ENCODE measurements around the gene NPTXR.

NPTXR gene

DNA sequence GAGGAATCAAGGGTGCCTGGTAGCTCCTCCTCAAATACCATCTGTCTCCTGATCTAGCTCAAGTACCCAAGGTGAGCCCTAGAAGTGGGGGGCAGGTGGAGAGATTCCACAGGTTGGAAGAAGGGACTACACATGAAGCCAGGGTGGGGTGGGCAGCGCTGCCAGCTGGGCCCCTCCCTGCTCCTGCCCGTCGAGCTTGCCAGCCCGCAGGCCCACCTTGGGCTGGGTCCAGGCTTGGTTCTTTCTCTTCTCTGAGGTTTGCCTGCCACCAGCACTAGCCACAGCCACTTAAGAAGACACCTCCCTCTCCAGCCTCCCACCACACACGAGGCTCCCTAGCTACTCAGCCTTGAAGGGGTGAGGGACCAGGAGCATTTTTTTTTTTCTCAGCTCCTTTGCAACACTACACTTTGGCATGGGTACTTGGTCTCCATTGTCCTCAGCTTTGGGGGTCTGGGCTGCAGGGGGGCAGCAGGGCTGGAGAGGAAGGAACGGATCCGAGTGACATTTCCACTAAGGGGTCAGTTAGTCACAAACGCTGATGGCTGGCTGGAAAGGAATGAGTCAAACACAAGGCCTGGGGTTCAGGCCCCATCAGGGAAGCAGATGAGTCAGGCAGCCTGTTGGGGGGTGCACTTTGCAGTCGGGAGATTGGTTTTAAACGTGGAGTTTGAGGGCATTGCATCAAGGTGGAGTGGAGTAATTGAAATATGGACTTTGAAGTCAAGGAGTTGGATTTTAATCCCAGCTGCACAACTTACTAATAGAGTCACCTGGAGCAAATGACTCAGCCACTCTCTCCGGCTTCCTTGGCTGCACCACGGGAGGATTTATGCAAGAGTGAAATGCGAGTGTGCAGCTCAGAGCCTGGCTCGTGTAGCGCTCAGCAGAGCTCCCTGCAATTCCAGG lies 7.4 kb upstream of the NPTXR start:
- no peak for DNase-seq

DNA sequence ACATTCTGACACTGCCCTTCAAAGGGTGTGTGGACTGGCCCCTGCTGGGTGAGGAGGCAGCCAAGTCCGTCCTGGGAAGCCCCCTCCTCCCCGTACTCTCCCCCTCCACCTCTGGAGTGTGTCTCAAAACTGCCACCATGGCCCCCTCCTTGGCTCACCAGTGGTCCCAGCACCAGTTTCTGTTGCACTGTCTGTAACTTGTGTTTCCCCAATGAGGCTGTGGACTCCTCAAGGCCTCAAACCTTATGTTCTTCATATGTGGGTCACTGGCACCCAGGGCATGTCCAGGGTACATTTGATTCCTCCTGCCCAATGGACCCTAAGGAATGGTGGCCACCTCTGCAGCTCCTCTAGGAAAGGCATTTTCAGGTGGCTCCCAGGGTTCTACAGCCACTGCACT lies 6.6 kb upstream of the NPTXR start:
- no peak for DNase-seq

DNA sequence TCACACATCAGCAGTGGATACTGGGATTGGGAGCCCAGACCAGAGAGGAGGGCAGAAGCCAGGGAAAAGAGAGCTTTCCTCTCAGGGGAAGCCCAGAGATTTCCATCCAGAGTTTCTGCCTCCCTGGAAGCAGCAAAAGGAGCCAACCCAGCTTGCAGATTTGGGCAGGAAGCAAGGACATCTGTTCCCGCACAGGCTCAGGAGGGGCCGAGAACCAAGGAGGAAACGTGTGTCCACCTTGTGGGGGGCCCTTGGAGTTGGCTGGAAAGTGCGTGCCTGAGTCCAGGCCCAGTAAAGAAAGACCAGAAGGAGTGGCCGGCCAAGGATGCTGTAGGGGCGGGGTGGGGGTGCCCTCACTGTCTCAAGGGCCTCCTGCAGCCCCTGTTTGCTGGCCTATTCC lies 6.0 kb upstream of the NPTXR start:
- no peak for DNase-seq

DNA sequence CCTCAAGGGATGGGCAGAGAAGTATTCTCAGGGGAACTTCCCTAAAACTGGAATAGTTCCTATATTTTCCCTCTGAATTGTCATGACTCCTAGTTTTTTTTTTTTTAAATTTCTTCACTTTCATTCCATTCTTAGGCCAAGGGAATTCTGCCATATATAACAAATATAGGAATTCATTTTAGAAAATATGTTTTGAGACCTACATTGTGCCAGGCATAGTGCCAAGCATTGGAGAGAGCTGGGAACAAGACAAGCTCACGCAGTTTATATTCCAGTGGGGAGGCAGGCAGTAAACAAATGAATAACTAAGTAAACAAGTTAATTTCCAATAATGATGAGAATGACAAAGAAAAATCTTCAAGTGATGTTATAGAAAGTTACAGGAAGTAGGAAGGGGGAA lies 2.6 kb upstream of the NPTXR start:
- no peak for DNase-seq

DNA sequence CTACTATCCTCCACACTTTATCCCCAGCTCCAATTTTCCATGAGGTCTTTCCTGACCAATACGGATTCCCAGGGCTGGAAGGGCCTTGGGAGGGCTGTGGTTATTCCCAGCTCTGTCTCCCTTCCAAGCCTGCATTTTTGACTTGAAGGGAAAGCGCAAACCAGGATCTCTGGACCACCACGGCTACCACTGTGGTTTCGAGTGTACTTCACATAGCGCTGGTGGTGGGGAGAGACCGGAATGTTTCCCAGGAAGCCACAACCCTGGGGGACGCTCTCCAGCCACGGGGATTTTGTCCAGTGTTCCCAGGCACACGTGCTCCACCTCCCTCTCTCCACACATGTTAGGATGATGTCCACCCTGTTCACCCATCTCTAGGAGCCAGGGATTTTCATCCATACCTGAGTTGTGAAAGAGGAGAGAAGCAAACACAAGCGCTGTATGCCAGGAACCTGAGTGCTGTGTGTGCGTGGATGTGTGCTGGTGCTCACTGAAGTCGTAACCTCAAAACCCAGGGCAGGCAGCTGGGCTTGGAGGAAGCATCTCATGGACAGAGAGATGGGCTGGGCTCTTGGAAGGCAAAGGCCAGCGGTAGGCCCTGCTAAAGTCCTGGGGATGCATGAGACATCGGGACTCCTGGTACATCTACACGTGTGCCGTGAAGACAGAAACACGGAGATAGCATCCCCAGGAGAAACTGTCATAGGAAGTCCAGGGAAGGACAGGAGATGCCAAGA lies 1.3 kb upstream of the NPTXR start:
- DNase-seq: no peak

DNA sequence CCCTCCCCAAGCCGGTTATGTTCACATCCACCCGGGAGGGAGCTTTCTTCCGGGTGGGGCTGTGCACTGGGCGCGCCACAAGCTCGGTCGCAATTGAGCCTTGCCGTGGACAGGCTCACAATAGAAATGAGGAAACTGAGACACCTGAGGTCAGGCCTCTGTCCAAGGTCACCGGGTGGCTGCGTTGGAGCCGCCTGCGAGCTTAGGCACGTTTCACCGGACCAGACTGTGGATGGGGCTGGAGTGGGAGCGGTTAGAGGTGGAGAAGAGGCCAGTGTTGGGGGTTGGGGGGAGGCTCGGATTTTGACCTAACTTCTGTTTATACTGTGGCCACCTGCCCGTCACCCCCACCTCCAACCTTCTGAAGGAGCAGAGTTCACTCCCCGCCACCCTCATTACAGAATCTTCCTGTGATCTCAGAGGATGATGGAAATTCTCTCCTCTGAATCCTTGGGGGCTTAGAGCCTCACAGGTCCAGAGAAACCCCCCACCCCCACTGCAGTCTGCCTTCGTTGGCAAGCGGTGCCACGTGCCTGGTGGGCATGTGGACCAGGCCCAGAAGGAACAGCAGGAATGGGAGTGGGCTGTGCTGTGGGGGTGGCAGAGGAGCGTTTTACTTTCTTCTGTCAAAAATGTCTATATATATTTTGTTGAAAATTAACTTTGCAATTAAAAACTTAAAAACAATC lies 631 bp upstream of the NPTXR start:
- DNase-seq: no peak

DNA sequence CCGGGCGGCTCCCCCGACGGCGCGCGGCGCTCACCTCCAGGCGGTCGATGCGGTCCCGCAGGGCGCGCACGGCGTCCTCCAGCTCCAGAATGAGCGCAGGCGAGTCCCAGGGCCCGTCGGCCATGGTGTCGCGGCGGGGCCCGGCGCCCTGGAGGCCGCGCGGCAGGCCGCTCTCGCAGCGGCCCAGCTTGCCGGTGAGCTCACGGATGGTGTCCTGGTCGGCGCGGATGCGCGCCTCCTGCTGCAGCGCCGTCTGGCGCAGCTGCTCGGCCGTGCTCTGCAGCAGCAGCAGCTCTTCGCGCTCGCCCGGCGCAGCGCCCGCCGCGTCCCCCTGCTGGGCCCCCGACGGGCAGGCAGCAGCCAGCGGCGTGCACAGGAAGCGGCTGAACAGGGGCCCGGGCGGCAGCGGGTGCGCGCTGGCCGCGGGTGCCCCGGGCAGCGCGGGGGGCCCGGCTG lies 599 bp downstream of the NPTXR start:
- DNase-seq: no peak

DNA sequence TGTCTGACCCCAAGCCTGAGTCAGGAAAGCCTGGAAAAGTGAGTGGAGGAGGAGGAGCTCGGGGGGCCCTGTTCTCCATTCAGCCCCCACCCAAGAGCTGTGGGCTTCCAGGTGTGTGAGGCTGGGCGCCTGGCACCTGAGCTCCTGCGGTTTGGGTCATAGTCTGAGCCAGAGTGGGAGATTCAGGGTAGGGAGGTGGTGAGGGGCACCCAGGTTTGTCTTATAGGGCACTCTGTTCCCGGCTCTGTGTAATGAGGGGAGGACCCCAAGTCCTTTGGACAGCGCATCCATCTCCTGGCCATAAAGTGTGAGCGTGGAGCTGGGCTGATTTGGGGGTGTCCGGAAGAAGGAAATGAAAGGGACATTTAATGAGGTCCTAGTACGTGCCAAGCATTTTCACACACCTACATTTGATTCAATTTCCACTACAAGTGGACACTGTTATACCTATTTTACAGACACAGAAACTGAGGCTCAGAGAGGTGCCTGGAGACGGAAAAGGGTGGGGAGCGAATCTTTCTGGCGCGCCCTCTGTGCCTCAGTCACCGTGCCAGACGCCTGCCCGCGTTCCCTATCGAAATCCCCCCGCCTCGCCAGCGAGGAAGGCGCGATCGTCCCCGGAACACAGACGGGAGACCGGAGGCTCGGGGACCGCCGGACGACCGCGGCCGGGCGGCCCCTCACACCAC lies 1.2 kb downstream of the NPTXR start:
- no peak for DNase-seq

DNA sequence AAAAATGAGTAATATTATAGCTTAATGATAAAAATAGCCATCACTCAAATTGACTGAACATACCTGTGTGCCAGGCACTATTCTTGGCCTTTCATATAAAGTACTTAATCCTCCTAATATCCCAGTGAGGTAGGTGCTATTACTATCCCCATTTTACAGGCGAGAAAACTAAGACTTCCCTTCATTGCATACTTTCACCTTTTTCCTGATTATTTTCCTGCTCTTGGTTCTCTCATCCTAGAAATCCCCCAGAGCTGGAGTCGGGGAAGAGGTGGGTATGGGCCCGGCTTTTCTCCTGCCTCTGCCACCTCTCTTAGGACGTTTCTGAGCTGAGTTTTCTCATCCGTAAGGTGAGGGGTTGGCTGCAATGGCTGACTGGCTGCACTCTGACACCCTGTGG lies 2.2 kb downstream of the NPTXR start:
- DNase-seq: no peak

DNA sequence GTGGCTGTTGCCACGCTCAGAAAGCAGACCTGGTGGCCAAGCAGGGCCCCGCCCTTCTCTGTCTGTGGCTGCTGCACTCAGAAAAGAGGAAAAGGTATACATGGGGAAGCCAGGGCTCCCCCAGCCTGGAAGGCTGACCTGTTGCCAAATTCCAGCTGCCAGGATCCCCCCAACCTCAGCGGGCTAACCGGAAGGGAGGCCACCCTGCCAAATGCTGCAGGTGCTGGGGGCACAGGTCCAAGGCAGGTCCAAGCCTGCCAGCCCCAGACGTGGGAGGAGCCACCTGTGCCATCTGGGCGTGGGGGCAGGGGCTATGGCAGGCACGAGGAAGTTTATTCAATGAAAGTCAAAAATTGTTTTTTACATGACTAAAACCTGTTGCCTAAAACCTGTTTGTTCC lies 2.6 kb downstream of the NPTXR start:
- DNase-seq: no peak

DNA sequence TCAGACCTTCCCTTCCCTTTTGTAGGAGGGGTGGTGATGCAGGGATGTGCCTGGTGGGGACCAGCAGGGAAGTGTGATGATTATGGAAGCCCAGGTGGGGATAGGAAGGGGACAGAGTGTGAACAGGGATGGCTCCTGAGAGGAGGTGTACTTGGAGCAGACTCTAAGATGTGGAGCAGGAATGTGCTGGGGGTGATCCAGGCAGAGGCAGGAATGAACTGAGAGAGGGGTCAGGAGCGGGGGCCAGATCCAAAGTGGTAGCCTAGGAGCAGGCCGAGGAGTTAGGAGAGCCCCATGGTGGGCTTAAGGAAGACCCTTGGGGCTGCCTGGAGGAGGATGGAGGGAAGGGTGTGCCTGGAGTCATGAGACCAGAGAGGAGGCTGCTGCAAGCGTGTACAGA lies 3.7 kb downstream of the NPTXR start:
- DNase-seq: no peak

DNA sequence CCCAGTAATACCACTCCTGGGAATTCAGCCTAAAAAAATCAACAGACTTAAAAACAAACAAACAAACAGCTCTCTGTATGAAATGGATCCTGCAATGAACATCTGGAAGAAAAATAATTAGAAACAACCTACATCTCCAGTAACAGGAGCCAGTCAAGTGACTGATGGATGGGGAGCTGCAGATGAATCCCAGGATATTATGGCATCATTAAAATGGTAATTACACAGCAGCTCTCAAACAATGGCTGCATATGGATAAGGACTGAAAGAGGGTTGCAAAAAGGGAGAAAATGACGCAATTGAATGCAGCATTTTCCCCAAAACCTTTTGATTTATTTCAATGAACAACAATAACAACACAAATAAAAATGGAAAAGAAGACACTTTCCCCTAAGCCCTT lies 4.1 kb downstream of the NPTXR start:
- DNase-seq: no peak

DNA sequence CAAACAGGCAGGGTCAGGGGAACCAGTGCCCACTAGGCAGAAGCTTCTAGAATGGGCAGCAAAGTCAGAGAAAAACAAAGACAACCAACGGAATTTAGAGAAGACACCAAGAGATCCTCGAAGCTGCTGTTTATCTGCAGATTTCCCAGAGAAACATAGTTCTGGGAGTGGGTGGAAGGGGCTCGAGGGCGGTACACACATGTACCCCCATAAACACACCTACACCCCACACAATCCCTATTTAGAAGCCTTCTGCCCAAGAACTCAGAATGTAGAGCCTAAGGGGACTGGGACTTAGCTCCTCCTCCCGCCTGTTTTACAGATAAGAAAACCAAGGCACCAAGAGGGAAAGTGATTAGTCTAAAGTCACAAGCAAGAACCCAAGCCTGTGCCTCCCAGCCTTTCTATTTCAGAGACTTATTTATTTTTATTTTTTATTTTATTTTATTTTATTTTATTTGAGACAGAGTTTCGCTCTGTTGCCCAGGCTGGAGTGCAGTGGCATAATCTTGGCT lies 6.4 kb downstream of the NPTXR start:
- no peak for DNase-seq

DNA sequence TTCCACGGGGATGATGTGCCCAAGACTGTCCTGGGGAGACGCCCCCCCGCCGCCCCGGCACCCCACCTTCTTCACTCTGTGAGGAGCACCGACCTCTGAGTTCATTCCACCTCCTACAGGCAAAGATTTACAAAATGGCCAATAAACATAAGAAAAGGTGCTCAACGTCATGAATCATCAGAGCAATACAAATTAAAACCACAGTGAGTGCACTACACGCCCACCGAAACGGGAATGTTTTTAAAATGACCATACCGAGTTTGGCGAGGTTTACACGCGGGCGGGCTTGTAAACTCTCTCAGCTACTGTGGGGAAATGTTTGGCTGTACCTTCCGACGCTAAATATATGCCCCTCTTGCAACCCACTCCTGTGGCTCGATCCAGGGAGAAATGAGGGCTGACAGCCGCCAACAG lies 7.9 kb downstream of the NPTXR start:
- DNase-seq: no peak

DNA sequence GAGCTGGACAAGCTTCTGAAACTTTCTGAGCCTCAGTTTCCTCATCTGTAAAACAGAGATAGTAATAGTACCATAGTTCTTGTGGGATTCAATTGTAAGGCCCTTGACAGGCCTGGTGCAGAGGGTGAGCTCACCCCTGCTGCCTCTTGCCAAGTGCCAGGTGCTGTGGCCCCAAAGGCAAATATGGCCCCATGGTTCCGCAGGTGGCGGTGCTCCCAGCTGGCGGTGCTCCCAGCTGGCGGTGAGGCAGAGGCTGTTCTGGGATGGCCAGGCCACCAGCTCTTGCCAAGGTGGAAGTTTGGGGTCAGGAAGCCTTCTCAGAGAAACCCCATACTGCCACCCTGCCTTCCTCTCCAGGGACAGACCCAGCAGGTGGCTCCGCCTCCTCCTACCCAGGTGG lies 8.8 kb downstream of the NPTXR start:
- DNase-seq: no peak

DNA sequence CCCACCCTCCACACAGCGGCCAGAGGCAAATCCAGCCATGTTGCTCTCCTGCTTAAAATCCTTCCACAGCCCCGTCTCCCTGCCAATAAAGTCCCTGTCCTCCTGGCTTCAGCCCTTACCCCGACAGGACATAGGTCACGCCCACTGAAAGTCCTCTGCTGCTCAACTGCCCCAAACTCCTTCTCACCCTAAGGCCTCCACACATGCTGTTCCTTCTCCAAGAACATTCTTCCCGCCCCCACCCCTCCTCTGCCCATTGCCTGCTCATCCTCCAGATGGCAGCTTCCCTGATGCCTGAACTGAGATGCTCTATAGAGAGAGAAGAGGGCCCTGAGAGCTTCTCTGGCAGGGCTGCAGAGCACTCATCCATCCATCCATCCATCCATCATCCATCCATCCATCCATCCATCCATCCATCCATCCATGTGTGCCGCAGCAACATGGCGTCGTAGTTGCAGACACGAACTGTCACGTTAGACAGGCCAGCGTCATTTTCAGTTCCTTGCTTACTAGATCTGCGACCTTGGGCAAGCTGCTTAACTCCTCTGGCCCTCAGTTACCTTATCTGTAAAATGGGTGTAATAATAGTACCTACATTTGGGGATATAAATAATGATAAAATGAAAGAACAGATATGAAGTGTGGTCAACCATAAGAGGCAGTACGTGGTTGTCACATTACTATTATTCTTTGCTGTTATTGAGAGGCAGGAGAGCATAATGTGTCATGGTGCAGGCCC lies 9.4 kb downstream of the NPTXR start:
- DNase-seq: no peak

DNA sequence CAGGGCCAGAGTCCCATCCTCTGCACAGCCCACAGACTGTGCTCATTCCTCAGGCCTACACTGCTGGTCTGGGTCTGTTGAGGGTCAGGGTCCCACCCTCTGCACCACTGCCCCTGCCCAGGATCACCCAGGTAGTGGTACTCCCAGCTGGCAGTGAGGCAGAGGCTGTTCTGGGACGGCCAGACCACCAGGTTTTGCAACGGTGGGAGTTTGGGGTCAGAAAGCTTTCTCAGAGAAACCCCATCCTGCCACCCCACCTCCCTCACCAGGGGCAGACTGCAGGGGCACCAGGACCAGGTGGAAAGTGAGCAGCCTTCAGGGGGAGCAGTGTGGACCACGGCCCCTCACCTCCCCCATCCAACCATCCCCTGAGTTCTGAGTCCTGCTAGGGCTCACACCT lies 10.8 kb downstream of the NPTXR start:
- DNase-seq: no peak

DNA sequence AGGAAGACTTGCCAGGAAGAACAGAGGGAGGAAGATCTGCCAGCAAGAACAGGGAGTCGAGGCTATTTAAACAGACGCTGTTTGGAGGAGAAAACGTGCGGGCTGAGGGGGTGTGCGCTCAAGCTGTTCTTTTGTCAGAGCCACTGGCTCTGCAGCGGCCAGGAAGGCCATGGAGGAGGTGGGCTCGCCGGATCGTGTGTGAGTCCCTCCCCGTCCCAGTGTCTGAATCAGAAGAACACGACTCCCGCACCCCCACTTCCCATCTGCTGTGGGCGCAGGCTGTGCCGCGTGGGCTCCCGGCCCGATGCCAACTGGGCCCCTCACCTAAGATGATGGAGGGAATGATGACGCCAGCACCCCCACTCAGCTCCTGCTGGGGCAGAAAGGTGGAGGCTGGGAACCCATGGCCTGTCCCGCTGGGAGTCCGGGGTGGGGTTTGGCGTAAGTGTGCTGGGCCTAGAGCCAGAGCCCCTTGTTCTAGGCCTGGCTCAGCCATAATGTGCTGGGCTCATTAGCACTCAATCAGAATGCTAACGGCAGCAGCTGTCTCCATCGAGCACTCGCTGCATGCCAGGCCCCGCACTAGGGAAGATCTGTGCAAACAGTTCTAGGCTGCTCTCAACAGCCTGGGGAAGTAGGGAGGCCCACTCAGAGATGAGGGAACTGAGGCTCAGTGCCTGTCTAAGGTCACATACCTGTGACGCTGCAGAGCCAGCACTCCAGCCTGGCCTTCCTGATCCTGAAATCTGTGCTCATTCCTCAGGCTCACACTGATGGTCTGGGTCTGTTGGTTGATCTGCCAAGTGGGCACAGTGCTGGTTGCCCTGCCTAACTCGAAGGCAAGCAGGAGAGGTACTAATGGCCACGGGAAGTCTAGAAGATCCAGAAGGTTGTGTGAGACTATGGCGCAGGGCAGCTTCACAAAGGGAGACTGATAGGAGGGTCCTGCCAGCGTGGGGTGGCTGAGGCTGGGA lies 11.5 kb downstream of the NPTXR start:
- DNase-seq: no peak

DNA sequence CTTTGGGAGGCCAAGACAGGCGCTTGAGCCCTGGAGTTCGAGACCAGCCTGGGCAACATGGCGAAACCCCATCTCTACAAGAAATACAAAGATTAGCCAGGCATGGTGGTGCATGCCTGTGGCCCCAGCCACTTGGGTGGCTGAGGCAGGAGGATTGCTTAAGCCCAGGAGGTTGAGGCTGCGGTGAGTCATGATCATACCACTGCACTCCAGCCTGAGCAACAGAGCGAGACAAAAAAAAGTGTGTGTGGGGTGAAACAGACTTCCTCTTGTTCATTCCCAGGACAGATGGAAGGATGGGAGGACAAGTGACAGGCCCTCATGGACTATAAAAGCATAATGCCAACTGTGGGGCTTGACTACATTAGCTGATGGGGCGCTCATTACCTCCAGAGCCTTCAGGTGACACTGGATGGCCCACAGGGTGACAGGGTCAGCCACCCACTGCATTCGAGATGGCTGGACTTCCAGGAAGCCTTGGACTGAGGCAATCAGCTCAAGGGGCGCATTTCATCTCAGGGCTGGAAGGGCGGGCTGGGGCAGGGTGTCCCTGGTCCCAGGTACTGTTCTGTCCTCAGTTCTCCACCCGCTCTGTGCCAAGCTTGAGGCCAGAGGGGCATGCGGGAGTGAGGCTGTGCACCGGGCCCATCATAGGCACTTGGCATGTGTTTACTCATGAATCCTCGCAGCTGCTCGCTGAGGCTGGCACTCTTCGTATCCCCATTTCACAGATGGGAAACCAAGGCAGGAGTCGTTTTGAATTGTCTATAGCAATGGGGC lies 12.5 kb downstream of the NPTXR start:
- no peak for DNase-seq

DNA sequence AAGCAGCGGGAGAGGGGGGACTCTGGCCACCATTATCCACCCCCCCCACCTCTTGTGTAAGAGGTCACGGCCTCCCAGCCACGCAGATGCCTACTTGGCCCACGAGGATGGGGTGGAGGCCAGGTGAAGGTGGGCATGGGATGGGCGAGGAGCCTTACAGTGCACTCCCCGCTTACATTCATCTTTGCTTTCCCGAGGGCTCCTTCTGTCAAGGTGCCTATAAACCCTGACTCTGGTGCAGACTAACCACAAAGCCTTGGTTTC lies 13.1 kb downstream of the NPTXR start:
- no peak for DNase-seq

Data from NCI-H524 treated with DMSO at 0.1 percent for 48 hours (cell line).